GM10847 (cell line): ENCODE results near the gene SLIT3.

Experiments used
- POLR2A ChIP-seq: IDR thresholded peaks from 2 replicates; pipeline ENCODE4 v1.6.1; 2011; ENCODE audit not compliant: insufficient read length; ENCODE audit errors: extremely low read depth

The SLIT3 gene

GRCh38 chr5:168822248-168822744, 478.6 kb downstream of the SLIT3 start:
- TF ChIP-seq POLR2A = no peak

GRCh38 chr5:168820874-168821273, 480.1 kb downstream of the SLIT3 start:
- no peak for TF ChIP-seq POLR2A

GRCh38 chr5:168819004-168819621, 481.8 kb downstream of the SLIT3 start:
- no peak for TF ChIP-seq POLR2A

- no peak for TF ChIP-seq POLR2A
Observed at GRCh38 chr5:168818558-168818957, 482.4 kb downstream of the SLIT3 start.

GRCh38 chr5:168817591-168817990, 483.3 kb downstream of the SLIT3 start:
- no peak for TF ChIP-seq POLR2A

- no peak for TF ChIP-seq POLR2A
Observed at GRCh38 chr5:168816661-168817060, 484.3 kb downstream of the SLIT3 start.

- no peak for TF ChIP-seq POLR2A
Observed at GRCh38 chr5:168813184-168813968, 487.6 kb downstream of the SLIT3 start.

DNA sequence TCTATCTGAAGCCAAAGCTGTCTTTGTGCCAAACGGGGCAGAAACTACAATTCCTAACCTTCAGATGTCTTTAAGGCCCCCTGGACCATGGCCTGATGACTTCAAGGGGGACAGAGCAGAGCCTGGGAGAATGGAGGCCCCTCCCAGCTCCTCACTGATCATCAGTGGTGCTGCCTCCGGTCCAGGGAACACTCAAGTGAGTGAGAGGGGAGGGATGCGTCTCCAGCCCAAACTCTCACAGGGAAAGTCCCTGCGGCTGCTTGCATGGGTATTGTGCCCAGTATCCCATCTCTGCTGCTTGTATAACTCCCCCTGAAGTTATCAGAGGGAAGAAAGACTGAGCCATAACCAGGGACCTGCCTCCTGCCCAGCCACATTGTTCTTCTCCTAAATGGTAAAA, 490.3 kb downstream of the SLIT3 start:
- no peak for TF ChIP-seq POLR2A

GRCh38 chr5:168809218-168809617, 491.7 kb downstream of the SLIT3 start:
- no peak for TF ChIP-seq POLR2A

- TF ChIP-seq POLR2A = no peak
Observed at GRCh38 chr5:168808051-168808616, 492.8 kb downstream of the SLIT3 start.

DNA sequence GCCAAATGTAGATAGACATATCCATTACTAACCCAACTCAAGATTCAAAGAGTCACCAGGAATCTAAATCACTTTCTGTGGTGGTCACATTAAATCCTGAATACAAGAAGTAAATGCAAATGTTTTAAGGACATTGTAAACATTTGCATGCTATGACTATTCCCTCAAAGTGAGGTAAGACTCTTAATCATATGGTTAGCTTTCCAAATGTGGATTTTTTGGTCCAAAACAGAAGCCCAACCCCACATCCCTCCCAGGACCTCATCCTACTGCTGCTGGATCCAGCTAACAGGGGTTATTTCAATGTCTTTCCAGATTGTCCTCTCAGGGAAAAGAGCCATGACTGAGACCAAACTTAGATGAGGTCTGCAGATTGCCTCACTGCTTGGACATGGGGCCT, 493.7 kb downstream of the SLIT3 start:
- no peak for TF ChIP-seq POLR2A

DNA sequence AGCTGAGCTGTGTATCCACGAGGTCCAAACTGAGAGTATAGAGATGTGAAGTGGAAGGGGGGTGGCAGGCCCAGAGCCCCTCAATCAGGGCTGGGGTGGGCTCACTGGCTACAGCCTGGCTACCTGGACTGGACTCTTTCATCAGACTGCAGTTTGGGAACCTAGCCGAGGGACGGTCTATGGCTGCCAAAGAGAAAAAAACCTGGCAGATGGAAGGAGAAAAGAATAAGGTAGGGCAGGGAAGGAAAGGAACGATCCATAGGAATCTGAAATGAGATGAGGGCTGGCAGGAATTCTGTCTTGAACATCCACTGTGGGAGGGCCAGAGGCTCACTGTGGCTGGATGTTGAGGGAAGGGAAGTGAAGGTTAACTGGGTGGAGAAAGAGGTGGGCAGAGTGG, 497.4 kb downstream of the SLIT3 start:
- no peak for TF ChIP-seq POLR2A

DNA sequence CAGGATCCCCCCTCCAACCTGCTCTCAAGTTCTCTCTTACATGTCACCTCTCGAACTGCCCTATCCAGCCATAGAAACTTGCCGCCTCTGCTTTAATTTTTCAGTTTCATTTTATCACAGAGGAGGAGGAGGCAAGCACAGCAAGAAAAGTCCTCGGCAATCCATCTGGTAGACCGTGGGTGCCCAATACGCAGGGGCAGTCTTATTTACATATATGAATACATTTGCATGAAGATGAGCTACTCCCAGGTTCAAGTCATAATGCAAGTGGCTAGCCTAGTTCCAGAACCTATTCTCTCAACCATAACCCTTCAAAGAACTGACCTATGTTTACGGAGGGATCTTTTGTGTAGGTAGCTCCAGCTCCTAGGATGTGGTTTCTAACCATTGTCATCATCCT, 498.6 kb downstream of the SLIT3 start:
- no peak for TF ChIP-seq POLR2A

DNA sequence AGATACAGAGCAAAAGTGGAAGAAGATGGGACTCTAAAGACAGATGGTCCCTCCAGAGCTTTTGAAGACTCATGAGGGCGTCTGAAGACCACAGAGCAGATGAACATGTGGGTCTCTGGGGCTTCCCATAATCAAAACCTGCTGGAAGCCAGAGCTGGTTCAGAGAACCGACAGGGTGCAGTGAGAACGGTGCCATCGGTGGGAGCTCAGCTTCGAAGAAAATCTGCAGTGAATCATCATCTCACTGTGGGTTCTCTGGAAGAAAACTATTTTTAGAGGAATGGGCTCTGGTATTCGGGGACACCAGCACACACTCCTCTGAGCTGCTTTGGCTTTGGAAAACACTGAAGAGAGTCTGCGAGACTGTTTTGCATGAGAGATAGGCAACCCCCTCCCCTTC, 499.4 kb downstream of the SLIT3 start:
- no peak for TF ChIP-seq POLR2A

- no peak for TF ChIP-seq POLR2A
Observed at GRCh38 chr5:168800701-168801100, 500.2 kb downstream of the SLIT3 start.
